NCI-H2171 (cell line): Measurements from ENCODE around the gene POLR2B.
"Not testable (repeated sequence)": the region's sequence is repeated elsewhere in the genome, so short reads cannot be mapped to it uniquely, and the experiment has no call there.

Experiments used
- DNase-seq: peaks from one replicate; lab custom pipeline; 2025; lab: John Stamatoyannopoulos, UW

Gene POLR2B

DNA sequence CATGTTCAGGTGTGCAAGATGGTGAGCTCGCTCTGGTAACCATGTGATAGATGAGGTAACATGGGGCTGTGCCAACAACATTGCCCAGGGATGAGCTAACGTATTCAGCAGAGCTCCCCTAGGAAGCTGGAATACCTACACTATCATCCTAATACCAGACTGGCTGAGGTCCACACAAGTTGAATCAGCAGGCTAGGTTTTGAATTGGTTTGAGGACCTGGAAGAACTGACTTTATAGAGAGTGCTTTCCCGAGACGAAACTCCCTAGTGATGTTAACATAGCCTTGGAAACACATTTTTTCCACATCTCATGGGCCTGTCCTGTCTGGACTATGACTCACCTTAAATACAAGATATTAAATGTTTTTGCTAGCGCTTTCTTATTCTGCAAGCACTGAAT, 74.8 kb downstream of the POLR2B start:
- no peak for DNase-seq

DNA sequence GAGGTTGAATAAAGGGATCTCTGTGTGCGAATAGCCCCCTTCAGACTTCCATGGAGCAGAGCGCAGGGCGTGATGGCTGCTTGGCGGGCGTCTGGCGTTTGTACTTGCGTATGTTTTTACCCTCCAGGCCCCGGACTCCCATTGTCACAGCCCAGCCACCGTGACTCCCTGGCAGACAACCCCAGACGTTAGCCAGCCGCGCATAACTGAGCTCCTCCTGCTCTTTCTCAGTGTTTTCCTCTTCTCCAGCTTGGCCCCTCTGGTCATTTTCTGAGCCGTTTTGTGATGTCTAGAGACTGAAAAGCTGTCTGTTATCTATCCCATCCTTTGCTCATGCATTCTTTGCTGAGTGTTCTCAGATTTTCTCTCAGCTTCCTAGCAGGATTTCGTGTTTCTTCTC, 77.2 kb downstream of the POLR2B start:
- no peak for DNase-seq

DNA sequence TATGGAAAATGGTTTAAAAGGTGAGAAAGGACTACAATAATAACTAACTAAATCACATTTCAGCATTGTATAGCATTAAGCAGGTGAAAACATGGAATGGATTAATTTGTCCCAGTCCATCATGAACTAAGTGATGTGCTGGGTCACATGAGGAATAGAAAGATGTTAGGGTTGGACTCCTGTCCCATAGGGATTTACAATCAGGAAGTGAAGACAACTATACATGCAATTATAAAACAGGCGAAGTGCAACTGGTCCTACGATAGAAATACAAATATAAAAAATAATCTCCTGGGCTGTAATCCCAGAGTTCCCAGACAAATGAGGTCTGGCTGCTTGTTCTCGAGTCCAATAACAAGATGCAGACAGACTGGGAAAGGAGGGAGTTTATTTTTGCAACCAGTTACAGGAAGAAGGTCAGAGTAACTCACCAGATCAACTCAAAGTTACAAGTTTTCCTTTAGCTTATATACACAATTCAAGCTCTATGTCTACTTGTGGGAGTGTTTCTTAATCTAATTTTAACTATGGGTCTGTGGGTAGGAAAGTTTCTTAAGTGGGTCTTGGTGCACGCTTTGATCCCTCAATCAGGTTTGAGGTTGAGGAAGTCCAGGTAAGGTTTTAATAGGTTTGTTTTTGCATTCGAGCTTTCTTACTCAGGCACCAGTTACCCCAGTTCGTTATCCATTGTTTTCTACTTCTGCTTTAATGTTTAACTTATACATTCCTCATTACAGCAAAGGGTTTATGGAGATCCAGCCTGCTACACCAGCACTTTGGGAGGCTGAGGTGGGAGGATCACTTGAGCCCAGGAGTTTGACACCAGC, 81.4 kb downstream of the POLR2B start:
- no peak for DNase-seq

DNA sequence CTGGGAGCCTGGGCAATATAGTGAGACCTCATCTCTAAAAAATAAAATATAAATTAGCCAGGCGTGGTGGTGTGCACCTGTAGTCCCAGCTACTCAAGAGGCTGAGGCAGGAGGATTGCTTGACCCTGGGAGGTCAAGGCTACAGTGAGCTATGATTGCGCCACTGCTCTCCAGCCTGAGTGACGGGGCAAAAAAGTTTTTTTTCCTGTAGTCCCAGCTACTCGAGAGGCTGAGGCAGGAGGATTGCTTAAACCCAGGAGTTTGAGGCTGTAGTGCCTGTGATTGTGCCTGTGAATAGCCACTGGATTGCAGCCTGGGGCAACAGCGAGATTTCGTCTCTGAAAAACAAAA, 82.0 kb downstream of the POLR2B start:
- not testable (repeated sequence) for DNase-seq

DNA sequence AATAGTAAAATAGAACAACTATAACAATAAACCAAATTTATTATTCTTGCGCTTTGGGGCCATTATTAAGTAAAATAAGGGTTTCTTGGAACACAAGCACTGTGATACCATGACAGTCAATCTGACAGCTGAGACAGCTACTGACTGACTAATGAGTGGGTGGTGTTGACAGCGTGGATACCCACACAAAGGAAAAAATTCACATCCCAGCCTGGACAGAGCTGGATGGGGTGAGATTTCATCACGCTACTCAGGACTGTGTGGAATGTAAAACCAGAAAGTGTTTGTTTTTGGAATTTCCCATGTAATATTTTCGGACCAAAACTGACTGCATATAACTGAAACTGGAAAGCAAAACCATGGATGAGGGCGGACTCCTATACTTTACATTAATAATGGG, 82.7 kb downstream of the POLR2B start:
- DNase-seq: no peak

DNA sequence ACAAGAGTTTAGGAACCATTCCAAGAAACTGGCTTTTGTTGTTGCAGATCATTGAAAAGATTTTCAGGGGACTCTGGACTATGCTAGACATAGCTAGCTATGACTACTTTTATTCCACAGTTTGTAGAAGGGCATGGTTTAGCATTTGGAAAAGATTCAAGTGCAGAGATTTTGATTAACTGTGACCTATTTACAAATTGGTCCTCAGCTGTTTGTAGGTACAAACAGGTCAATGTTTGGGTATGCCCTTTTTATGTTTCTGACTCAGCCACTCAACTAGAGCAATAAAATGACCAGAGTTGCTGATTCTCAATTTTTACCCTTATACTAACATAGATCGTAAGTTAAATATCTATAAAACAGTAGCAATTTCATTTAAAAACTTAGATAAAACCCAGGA, 84.8 kb downstream of the POLR2B start:
- no peak for DNase-seq

DNA sequence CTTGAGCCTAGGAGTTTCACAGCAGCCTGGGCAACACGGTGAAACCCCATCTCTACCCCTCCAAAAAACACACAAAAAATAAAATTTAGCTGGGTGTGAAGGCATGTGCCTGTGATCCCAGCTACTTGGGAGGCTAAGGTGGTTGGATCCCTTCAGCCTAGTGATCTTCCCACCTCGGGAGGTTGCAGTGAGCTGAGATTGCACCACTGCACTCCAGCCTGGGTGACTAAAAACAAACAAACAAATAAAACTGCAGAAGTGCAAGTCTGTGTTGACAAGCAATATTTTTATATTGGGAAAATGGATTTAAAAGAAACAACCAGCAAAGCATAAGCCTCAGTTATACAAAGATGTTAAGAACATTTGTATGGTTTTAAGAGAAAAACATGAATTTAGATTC, 85.4 kb downstream of the POLR2B start:
- DNase-seq: no peak

DNA sequence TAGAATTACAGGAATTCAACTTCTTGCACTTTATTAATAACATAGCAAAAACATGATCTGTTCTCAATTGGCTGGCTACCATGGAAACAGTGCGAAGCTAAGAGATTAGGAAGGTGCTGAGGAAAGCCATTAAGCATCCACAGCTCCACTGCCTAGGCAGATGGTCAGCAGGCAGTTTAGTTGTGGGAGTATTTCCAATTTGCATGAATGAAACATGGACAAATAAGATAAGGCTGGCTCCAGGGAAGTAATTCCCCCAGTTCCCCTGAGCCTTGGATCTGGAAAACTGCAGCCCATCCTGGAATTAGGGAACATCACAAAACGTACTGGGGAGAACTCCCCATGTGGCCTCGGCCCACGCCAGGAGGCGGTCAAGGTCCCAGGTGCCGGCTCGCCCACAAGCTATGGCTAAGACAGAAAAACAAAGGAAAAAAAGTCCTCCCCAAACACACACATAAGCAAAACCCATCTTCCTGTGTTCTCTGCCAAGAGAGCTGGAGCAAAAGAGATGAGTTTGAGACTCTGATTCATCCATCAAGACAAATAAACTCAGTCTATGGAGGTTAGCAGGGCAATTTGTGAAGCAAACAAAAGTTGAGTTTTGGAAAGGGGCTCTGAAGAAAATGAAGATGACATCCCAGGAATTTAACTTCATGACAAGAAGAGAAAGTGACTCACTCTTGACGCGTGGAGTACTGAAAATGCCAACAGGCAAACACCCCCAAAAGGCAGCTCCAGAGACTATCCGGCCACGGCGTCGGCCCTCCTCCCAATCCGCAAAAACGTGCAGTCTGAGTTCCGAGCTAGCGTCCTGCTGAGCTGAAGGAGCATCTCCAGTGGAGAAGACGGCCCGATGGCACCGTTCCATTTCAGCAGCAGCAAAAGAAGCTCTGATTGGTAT, 86.4 kb downstream of the POLR2B start:
- no peak for DNase-seq

DNA sequence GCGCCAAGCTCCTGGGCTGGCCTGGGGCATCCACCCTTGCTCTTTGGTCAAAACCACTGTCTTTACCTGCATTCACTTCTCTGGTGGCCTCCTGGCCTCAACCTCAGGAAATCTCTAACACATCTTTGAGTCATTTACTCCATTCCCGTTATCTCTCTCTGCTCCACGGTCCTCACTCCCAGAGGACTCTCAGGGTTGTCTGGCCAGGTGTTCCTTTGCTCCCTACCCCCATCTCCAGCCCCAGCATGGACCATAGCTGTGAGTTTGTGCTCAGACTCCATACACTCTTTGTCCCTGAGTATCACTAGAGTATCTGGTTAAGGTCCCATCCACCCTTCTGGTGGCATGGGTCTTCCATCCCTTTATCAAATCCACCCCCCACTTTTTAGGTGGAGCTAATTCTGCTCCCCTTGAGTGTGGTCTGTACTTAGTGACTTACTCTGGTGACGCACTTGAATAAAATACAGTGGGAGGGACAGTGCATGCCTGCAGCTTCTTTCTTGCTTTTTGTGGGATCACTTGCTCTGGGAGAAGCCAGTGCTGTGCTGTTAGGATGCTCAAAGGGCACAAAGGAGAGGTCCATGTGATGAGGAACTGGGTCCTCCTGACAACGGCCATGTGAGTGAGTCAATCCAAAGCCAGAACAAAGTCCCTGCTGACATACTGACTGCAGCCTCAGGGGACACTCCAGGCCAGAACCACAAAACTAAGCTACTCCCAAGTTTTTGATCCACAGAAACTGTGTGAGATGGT, 87.2 kb downstream of the POLR2B start:
- DNase-seq: no peak

DNA sequence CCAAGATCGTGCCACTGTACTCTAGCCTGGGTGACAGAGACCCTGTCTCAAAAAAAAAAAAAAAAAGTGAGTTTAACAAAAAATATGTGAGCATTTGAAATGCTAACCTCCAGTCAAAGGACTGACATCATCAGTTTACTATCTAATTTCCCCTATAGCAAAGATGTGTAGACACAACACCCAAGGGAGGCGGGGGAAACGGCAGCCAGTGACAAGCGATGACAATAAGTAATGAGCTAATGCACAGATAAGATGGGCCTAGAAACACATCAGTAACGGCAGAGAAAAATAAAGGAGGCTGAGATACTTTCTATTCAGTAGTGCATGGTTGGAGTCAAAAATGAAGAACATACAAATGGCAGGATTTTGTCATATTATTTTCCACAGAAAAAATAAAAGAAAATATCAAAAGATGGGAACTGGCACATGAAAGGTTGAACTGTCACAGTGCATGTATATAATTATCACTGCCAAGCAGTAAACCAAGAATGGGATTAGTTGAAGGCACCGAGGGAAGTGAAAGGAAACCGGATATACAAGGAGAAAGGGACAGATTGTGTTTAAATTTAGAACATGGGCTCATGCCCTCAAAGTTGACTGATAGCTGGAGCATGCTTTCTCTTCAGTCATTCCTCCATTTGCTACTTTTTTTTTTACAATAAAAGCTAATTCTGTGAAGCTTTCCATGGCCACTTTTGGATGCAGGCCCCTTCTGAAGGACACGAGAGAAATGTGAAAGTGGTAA, 89.7 kb downstream of the POLR2B start:
- DNase-seq: no peak

DNA sequence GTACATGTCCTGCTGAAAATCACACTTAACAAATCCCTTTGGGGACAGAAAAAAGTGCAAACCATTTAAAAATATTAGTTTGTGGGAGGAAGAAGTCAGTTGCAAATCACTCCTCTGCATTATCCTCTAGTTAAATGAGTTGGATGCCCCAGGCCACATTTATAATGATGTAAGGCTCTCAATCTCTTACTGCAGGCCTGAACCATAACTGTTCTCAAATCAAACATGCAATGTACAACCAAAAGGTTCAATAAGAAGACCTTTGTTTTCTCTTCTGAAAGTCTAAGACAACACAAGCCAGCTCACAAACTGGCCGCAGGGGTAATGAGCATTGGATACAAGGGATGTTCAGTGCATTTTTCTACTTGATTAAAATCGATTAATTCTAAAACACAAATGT, 91.8 kb downstream of the POLR2B start:
- DNase-seq: no peak

DNA sequence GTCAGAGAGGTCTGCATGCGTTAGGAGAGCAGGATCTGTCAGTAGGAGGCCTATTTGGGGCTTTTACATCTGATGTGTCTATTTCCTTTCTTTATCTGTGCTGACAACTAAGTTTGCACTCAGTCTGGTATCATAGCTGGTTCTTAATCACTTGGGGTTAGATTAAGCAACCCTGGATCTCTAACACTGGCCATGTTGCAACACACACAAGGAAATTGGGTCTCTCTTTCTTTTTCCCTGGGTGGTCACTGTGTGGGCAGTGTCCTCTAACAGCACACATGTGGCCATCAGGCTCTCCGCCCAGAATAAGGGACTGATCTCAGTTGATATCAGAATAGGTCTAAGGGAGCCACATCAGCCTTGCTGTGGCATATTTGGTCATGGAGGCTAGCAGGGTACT, 92.6 kb downstream of the POLR2B start:
- DNase-seq: no peak

DNA sequence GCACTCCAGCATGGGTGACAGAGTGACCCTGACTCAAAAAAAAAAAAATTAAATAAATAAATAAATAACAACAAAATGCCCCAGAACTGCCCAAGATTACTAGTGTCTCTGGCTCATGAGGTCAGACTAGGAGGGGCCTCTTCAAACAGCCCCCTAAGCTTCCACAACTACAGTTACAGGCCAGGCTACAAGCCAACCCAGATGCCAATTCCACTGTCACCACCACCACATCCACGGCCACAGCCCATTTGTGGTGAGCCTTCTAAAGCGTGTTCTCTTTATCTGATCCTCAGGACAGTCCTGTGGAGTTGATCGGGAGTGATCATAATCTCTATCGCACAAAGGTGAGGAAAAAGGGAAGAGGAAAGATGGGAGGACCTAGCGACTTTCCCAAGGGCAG, 94.9 kb downstream of the POLR2B start:
- DNase-seq: no peak

DNA sequence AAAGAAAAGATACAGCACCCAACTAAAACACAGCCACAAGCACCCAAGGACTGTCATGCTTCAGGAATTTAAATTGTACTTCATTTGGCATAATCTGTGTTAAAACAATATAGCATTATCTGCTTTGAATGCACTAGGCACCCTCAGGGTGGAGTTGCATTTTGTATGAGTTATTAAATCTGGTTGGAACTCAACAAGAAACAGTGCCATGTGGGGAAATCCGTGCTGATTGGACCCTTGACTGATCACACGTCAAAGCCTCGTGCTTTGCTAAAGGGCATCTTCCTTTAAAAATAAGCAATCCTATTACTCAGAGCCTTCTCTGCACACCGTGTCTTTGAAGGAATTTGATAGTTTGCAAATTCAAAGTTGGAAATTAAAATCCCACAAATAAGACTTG, 96.0 kb downstream of the POLR2B start:
- DNase-seq: no peak

DNA sequence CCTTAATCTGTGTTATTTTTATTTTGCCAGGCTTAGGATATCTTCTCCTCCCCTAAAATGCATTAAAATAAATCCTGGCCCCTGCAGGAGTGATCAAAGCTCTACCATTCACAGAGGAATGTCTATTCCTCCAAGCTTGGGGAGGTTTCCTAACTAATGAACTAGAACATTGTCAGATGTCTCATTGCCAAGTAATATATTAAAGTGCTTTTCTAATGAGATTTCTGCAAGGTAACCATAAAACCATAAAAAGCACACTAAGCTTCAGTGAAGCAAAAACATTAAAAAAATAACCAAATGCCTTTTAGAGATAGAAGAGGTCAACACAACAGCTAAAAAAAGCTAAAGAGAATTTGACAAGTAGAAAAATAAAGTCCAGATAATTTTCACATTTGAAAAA, 96.7 kb downstream of the POLR2B start:
- no peak for DNase-seq

DNA sequence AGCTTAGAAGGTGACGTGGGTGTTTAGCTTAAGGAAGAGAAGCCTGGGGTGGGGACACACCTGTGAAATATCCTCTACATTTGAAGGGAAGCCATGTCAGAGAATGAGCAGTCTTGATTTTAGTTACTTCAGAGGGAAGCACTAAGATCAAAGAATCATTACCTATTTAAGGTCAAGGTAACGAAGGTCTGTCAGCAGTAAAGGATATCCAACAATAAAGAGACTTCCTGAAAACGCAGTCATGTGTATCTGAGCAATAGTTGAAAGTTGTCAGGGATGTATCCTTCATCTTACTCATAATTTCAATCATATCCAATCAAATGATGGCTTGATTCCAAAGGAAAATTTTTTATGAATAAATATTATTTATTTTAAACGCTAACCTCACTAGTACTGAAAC, 98.0 kb downstream of the POLR2B start:
- no peak for DNase-seq

DNA sequence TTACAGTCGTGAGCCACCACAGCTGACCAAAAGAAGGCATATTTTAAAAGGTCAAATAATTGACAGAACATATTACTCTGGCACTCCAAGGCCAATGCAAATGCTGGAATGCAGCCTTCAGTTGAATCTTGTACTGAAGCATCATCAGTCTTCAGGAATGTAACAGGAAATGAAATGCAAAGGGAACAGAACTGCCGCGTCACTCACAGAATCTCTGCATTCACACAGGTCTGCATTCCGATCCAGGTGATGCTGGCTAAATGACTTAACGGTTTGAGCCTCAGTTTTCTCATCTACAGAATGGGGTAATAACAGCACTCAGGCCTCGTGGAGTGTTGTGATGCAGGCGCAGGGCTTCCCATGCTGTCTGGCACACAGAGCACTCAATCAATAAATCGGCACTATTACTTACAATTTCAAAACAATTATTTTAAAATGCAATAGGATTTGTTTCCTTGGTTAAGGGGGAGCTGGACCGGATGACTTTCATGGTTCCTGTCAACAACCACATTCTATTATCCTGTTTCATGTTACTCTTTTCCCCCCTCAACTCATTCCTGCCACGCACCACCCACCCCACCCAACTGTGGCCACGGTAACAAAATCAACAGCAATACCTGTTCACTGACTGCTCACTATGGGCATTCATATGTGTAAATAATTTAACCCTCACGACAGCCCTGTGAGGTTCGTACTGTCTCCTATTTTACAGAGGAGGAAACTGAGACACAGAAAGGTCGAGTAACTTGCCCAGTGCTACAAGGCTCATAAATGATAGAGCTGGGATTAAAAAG, 99.1 kb downstream of the POLR2B start:
- DNase-seq: no peak

DNA sequence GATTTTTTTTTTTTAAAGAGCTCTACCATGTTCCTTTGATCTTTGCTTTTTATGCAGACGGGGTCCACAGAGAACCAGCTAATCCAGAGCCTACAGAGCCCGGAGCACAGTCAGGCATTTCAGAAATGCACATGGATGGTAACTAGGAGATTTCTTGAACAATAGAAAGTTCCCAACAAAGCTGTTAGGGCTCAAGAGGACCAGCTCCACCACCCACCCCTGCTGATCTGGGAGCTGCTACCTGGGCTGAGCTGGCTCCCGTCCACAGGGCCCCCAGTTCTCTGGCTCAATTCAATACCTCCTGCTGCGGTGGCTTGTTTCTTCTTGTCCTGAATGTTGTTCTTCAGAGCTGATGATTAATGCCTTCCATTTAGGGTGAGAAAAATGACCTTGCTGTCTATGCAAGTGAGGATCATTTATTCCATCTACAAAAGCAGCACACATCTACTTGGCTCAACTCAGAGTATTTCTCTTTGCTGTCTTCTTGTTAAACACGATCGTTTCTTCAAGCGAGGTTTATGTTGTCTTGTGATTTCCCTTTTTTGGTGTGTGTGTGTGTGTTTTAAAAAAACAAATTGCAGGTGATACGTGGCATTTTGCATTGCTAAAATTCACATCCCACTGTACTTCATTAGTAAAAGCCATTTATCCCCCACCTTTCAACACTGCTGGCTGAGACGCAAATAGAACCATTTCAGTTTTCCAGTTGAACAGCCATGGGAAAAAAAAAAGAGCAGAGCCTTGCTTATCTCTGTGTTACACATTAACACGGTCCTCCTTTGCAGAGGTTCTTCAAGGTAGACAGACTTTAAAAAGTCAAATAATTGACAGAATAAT, 100.2 kb downstream of the POLR2B start:
- DNase-seq: peak; percentile 16
